ENCODE measurements around the gene TMC3.

Gene TMC3

DNA sequence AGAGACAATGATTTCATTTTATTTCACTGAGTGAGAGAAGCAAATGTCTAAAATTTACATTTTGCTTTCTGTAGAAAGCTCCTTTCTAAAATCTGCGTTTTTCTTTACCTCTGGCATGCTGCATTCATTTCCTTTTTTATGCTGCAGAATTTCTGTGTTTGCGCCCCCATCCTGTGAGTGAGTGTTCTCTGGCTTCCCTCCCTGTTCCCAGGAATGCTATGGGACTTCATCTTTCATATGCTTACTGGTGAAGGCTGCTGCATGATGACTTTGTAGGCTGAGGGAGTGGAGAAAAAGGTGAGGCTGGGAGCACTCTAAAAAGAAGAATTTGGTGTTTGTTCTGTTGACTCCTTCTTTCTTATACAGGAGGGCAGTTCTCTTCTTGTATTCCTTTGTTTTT, 7.7 kb upstream of the TMC3 start:
- H3K27me3 ChIP-seq (ENCODE audit: insufficient read depth, low read length): no peaks in the 10 kb centered on the region
- H3K4me3 ChIP-seq (ENCODE audit: low read length): no peak overlapping the region
- no peaks in the 10 kb centered on the region for H3K36me3 ChIP-seq (ENCODE audit: insufficient read depth, low read depth, low read length)
- peaks cover 6% of the 10 kb centered on the region; the same call in 1 of the 2 replicates for H3K4me1 ChIP-seq (ENCODE audit: insufficient read depth, low read length)
- no peaks in the 10 kb centered on the region for H3K9me3 ChIP-seq (ENCODE audit: insufficient read depth, low read depth, low read length)
- no peak overlapping the region for H3K9ac ChIP-seq (ENCODE audit: low read depth, low read length)
- H3K27ac ChIP-seq (ENCODE audit: low read length): no peak overlapping the region

DNA sequence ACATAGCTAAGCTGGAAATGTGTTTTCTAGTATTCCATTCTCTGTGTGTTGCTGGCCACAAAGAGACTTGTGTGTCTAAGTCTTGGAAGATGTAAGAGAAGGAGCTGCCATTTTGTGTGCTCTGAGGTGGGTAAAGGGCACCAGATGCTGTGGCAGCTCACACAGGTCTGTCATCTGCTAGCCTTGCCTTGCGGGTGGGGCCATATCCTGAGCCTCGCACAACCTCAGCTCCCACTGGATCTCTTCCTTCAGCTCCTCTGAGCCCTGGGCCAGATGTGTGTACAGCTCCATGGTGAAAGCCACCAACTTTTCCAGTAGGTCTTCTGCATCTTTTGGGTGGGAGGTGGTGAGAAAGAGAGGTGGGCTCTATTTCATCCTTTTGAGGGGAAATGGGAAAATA, 6.7 kb upstream of the TMC3 start:
- no peaks in the 10 kb centered on the region for H3K36me3 ChIP-seq (ENCODE audit: insufficient read depth, low read depth, low read length)
- H3K4me3 ChIP-seq (ENCODE audit: low read length): no peak overlapping the region
- H3K9me3 ChIP-seq (ENCODE audit: insufficient read depth, low read depth, low read length): no peaks in the 10 kb centered on the region
- no peak overlapping the region for H3K27ac ChIP-seq (ENCODE audit: low read length)
- H3K9ac ChIP-seq (ENCODE audit: low read depth, low read length): no peak overlapping the region
- no peaks in the 10 kb centered on the region for H3K27me3 ChIP-seq (ENCODE audit: insufficient read depth, low read length)
- H3K4me1 ChIP-seq (ENCODE audit: insufficient read depth, low read length): peaks cover 6% of the 10 kb centered on the region; the same call in 1 of the 2 replicates

DNA sequence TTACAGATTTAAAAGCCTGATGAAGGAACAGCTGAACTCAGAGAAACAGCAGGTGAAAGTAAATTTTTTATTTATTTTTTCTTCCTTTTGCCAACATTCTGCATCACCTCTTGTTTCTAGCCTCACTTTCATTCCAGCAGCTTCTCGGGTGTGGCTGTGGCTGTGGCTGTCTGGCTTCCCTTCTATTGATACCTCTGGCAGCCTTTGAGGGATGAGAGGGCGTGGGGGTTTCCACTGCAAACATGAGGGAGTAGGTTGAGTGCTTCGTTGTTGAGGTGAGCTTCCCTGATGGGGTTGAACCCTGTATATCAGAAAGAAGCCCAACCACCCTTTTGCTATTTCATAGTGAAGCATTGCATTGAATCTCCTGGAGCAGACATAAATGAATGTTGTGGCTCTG, 6.2 kb upstream of the TMC3 start:
- Histone ChIP-seq H3K27ac (ENCODE audit: low read length) (no peak overlapping the region), H3K36me3 (ENCODE audit: insufficient read depth, low read depth, low read length) (no peaks in the 10 kb centered on the region), H3K4me1 (ENCODE audit: insufficient read depth, low read length) (peaks cover 6% of the 10 kb centered on the region; the same call in 1 of the 2 replicates), H3K9me3 (ENCODE audit: insufficient read depth, low read depth, low read length) (no peaks in the 10 kb centered on the region), H3K9ac (ENCODE audit: low read depth, low read length) (no peak overlapping the region), H3K27me3 (ENCODE audit: insufficient read depth, low read length) (no peaks in the 10 kb centered on the region), H3K4me3 (ENCODE audit: low read length) (no peak overlapping the region)

DNA sequence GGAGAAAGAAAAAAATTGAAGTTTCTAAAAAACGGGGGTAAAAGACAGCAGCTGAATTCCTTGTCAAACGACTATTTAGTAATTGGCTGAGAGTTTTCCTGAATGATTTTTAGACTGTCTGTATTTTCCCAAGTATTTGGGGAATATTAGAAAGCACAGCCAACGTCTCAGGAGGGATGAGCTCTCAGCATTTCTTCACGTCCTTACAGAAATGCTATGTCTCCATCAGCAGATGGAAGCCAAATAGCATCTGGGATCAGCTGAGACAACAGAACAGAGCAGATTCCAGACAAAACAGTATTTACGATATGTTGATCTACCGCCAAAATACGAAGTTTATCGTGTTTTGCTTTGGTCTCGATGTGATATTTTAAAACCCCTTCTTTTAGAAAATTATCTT, 5.3 kb upstream of the TMC3 start:
- Histone ChIP-seq H3K4me3 (ENCODE audit: low read length) (no peak overlapping the region), H3K36me3 (ENCODE audit: insufficient read depth, low read depth, low read length) (no peaks in the 10 kb centered on the region), H3K27me3 (ENCODE audit: insufficient read depth, low read length) (no peaks in the 10 kb centered on the region), H3K9ac (ENCODE audit: low read depth, low read length) (no peak overlapping the region), H3K9me3 (ENCODE audit: insufficient read depth, low read depth, low read length) (no peaks in the 10 kb centered on the region), H3K4me1 (ENCODE audit: insufficient read depth, low read length) (peaks cover 6% of the 10 kb centered on the region; the same call in 1 of the 2 replicates), H3K27ac (ENCODE audit: low read length) (no peak overlapping the region)

DNA sequence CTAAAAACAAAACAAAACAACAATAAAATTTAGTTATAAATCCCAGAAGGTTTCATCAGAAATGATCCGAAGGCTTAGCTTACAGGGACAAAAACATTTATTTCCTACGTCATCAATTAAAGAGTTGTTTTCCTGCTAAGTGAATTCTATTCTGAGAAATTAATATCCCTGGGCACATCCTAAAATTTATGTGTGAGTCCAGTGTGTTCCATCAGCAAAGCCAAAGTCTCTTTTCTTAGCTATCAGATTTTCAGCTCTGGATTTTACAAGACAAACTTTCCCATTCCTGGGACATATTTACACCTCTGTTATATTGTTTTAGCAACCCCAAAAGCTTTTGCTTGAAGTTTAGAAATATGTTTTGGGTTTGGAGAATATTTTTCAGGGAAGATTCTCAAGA, 4.4 kb upstream of the TMC3 start:
- Histone ChIP-seq H3K27ac (ENCODE audit: low read length) (no peak overlapping the region), H3K4me3 (ENCODE audit: low read length) (no peak overlapping the region), H3K4me1 (ENCODE audit: insufficient read depth, low read length) (peaks cover 6% of the 10 kb centered on the region; the same call in 1 of the 2 replicates), H3K36me3 (ENCODE audit: insufficient read depth, low read depth, low read length) (no peaks in the 10 kb centered on the region), H3K9ac (ENCODE audit: low read depth, low read length) (no peak overlapping the region), H3K27me3 (ENCODE audit: insufficient read depth, low read length) (no peaks in the 10 kb centered on the region), H3K9me3 (ENCODE audit: insufficient read depth, low read depth, low read length) (no peaks in the 10 kb centered on the region)

DNA sequence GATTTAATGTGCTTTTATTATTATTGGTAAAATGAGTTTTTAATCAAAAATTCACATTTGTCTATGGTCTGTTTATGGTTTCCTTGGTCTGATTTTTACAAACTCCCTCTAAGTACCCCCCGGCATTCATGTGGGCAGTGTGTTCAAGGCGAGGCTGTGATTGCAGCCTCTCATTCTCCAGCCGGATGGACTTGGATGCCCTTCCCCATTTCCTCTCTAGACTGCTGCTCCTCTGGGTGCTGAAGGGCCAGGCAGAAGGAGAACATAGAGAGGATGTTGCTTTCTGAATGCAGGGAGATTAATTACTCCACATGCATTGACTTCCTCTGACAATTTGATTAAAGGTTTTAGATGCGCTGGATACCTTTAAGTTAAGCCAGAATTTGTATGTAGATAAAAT, 3.9 kb upstream of the TMC3 start:
- no peaks in the 10 kb centered on the region for H3K9me3 ChIP-seq (ENCODE audit: insufficient read depth, low read depth, low read length)
- H3K9ac ChIP-seq (ENCODE audit: low read depth, low read length): no peak overlapping the region
- H3K36me3 ChIP-seq (ENCODE audit: insufficient read depth, low read depth, low read length): no peaks in the 10 kb centered on the region
- H3K4me3 ChIP-seq (ENCODE audit: low read length): no peak overlapping the region
- H3K27me3 ChIP-seq (ENCODE audit: insufficient read depth, low read length): no peaks in the 10 kb centered on the region
- H3K4me1 ChIP-seq (ENCODE audit: insufficient read depth, low read length): peaks cover 6% of the 10 kb centered on the region; the same call in 1 of the 2 replicates
- no peak overlapping the region for H3K27ac ChIP-seq (ENCODE audit: low read length)

DNA sequence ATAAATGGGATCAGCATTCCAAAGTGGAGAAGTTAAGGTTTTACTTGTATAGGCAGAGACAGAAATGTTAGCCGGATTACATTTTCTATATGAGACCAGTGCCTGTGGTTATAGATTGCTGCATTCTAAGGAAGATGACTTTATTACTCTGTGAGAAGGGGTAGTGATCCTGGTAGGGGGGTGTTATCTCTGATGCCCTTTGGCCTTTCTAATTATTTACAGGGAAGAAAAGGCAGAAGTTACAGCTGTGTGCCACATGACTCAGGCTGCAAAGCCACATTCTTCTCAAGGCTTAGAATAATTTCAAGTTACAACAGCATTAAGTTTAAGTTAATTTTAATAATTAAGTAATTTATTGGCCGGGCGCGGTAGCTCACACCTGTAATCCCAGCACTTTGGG, 2.2 kb upstream of the TMC3 start:
- Histone ChIP-seq H3K9me3 (ENCODE audit: insufficient read depth, low read depth, low read length) (no peaks in the 10 kb centered on the region), H3K36me3 (ENCODE audit: insufficient read depth, low read depth, low read length) (no peaks in the 10 kb centered on the region), H3K4me3 (ENCODE audit: low read length) (no peak overlapping the region), H3K27ac (ENCODE audit: low read length) (no peak overlapping the region), H3K4me1 (ENCODE audit: insufficient read depth, low read length) (peaks cover under 1% of the 10 kb centered on the region; the same call in 1 of the 2 replicates), H3K27me3 (ENCODE audit: insufficient read depth, low read length) (no peaks in the 10 kb centered on the region), H3K9ac (ENCODE audit: low read depth, low read length) (no peak overlapping the region)

DNA sequence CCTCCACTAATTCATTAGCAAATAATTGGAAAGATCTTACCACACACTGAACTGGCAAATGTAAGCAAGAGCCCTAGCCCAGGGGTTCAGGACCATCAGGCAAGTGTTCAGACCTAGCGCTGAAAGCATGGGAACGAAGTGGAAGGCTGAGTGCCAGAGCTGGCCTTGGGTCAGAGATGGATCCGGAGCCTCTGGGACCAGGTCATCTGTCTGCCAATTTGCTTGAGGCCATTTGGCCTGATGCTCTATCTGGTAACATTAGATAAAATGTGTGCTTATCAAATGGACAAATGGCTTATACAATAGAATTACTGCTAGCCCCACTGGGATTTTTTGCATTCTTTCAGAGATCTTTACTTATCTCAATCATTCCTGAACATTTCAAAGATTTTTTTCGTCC, 1.4 kb upstream of the TMC3 start:
- H3K4me1 ChIP-seq (ENCODE audit: insufficient read depth, low read length): no peaks in the 10 kb centered on the region
- no peak overlapping the region for H3K4me3 ChIP-seq (ENCODE audit: low read length)
- H3K27me3 ChIP-seq (ENCODE audit: insufficient read depth, low read length): no peaks in the 10 kb centered on the region
- H3K9me3 ChIP-seq (ENCODE audit: insufficient read depth, low read depth, low read length): no peaks in the 10 kb centered on the region
- H3K9ac ChIP-seq (ENCODE audit: low read depth, low read length): no peak overlapping the region
- no peak overlapping the region for H3K27ac ChIP-seq (ENCODE audit: low read length)
- H3K36me3 ChIP-seq (ENCODE audit: insufficient read depth, low read depth, low read length): no peaks in the 10 kb centered on the region

DNA sequence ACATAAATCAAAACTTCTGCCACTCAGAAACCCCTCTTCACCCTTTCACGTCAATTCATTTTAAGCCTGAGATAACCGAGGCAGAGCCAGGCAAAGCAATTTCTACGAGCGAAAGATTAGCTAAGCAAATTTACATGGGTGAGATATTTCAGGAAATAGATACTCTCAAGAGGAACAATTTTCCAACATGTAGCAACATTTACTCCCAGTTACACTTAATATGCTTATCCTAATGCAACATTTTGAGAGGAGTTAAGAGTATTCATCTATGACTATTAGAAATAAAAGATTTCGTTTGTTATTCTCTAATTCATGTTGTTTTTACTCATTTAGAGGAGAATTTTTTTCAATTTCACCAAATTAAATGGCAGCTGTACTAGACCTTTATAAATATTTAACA, 837 bp downstream of the TMC3 start:
- no peaks in the 10 kb centered on the region for H3K9me3 ChIP-seq (ENCODE audit: insufficient read depth, low read depth, low read length)
- H3K9ac ChIP-seq (ENCODE audit: low read depth, low read length): no peak overlapping the region
- H3K36me3 ChIP-seq (ENCODE audit: insufficient read depth, low read depth, low read length): no peaks in the 10 kb centered on the region
- no peak overlapping the region for H3K4me3 ChIP-seq (ENCODE audit: low read length)
- H3K4me1 ChIP-seq (ENCODE audit: insufficient read depth, low read length): no peaks in the 10 kb centered on the region
- H3K27me3 ChIP-seq (ENCODE audit: insufficient read depth, low read length): no peaks in the 10 kb centered on the region
- H3K27ac ChIP-seq (ENCODE audit: low read length): no peak overlapping the region

DNA sequence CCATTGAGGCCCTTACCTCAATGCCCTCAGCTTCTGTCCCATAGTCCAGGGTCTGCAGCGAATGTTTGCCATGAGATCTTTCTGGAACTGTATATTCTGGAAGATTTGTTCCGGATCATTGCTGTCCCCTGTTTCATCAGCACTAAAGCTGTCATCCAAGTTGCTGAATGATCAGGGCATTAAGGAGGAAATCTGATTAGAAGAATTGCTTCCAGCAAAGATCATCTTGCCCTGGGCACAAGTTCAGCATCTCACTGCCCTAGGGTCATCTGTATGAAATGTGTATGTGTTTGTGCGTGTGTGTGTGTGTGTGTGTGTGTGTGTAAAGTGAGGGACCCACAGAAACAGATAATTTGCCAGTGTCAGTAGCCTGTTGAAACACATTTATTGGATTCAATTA, 1.4 kb downstream of the TMC3 start:
- Histone ChIP-seq H3K4me3 (ENCODE audit: low read length) (no peak overlapping the region), H3K9ac (ENCODE audit: low read depth, low read length) (no peak overlapping the region), H3K27ac (ENCODE audit: low read length) (no peak overlapping the region), H3K27me3 (ENCODE audit: insufficient read depth, low read length) (no peaks in the 10 kb centered on the region), H3K36me3 (ENCODE audit: insufficient read depth, low read depth, low read length) (no peaks in the 10 kb centered on the region), H3K9me3 (ENCODE audit: insufficient read depth, low read depth, low read length) (no peaks in the 10 kb centered on the region), H3K4me1 (ENCODE audit: insufficient read depth, low read length) (no peaks in the 10 kb centered on the region)

DNA sequence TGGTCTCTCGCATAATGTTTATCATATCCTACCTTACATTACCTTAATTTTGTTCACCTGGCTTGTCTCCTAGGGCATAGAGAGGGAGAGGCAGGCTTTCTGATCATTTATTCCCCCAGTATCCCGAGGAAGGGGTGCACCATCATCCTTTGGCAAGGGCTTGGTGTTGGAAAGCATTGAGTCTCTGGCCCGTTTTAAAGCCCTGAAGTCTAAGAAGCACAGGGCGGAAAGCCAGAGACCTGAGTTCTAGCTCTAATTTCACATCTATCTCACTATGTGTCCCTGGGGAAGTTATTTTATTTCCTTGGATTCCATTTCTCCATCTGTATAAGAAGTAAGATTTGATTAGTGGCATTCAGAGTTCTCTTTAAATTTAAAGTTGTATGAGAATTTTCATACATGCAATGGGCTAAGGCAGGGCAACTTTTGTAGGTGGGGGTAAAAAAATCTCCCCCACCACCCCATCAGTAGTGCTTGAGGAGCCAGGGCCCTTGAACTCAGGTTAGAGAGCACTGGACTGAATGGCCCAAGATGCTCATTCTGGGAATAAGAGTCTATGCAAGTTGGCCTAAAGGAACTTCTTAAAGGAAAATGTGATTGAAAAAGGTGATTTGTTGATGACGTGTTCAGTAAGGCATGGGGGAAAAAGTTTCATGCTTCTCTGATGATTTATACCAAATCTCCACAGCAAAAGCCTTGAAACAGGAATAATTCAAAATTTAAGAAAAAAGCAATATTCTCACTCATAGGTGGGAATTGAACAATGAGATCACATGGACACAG, 10.1 kb downstream of the TMC3 start:
- H3K9me3 ChIP-seq (ENCODE audit: insufficient read depth, low read depth, low read length): no peaks in the 10 kb centered on the region
- H3K9ac ChIP-seq (ENCODE audit: low read depth, low read length): no peak overlapping the region
- H3K4me3 ChIP-seq (ENCODE audit: low read length): no peak overlapping the region
- H3K27ac ChIP-seq (ENCODE audit: low read length): no peak overlapping the region
- H3K36me3 ChIP-seq (ENCODE audit: insufficient read depth, low read depth, low read length): no peaks in the 10 kb centered on the region
- H3K27me3 ChIP-seq (ENCODE audit: insufficient read depth, low read length): no peaks in the 10 kb centered on the region
- no peaks in the 10 kb centered on the region for H3K4me1 ChIP-seq (ENCODE audit: insufficient read depth, low read length)

DNA sequence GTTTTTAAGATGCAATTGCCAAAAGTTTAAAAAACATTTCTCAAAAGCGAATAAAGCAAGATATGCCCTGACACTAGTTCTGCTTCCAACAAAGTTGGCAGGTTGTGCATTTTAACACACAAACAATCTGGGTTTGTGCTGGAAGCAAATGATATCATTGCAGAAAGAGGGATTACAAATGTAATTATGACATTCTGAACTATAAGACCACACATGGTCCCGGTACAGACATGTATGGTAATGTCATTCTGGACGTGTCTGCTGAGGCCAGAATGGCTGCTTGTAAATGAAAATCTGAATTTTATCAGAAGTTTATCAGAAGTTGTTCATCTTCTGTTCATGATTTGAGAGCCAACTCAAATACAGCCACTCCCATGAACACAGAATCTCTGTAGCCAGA, 10.7 kb downstream of the TMC3 start:
- Histone ChIP-seq H3K9ac (ENCODE audit: low read depth, low read length) (no peak overlapping the region), H3K27ac (ENCODE audit: low read length) (no peak overlapping the region)

More for the DNA sequence above, 10.7 kb downstream of the TMC3 start:
- no peaks in the 10 kb centered on the region for H3K9me3 ChIP-seq (ENCODE audit: insufficient read depth, low read depth, low read length)
- no peaks in the 10 kb centered on the region for H3K4me1 ChIP-seq (ENCODE audit: insufficient read depth, low read length)
- H3K36me3 ChIP-seq (ENCODE audit: insufficient read depth, low read depth, low read length): no peaks in the 10 kb centered on the region
- H3K27me3 ChIP-seq (ENCODE audit: insufficient read depth, low read length): no peaks in the 10 kb centered on the region
- no peak overlapping the region for H3K4me3 ChIP-seq (ENCODE audit: low read length)
